G401.6 (cell line): ENCODE results near the gene RHBDL3.

Experiments used
- FAIRE-seq: peaks from 2 replicates; lab custom pipeline; 2012; peaks lifted over from hg19 to GRCh38; lab: Jason Lieb, UNC

Gene RHBDL3

GRCh38 chr17:32267690-32268205 lies 2.1 kb downstream of the RHBDL3 start:
- FAIRE-seq, result no peak

- FAIRE-seq, result no peak
Measured at GRCh38 chr17:32268734-32269288, 3.2 kb downstream of the RHBDL3 start.

- FAIRE-seq, result no peak
Measured at GRCh38 chr17:32269377-32269776, 3.7 kb downstream of the RHBDL3 start.

- FAIRE-seq, result no peak
Measured at GRCh38 chr17:32271844-32272243, 6.2 kb downstream of the RHBDL3 start.

- no peak for FAIRE-seq
Measured at GRCh38 chr17:32274101-32274500, 8.5 kb downstream of the RHBDL3 start.

- no peak for FAIRE-seq
Measured at GRCh38 chr17:32274643-32275042, 9.0 kb downstream of the RHBDL3 start.

- FAIRE-seq, result no peak
Measured at GRCh38 chr17:32275060-32276042, 9.7 kb downstream of the RHBDL3 start.

- no peak for FAIRE-seq
Measured at GRCh38 chr17:32276171-32276601, 10.6 kb downstream of the RHBDL3 start.

GRCh38 chr17:32277284-32277683 lies 11.7 kb downstream of the RHBDL3 start:
- no peak for FAIRE-seq

- no peak for FAIRE-seq
Measured at GRCh38 chr17:32278815-32279214, 13.2 kb downstream of the RHBDL3 start.

- no peak for FAIRE-seq
Measured at GRCh38 chr17:32279891-32280716, 14.5 kb downstream of the RHBDL3 start.

- no peak for FAIRE-seq
Measured at GRCh38 chr17:32281011-32281451, 15.4 kb downstream of the RHBDL3 start.

- FAIRE-seq, result no peak
Measured at GRCh38 chr17:32283745-32284201, 18.1 kb downstream of the RHBDL3 start.

- FAIRE-seq, result no peak
Measured at GRCh38 chr17:32285306-32285705, 19.7 kb downstream of the RHBDL3 start.

- FAIRE-seq, result no peak
Measured at GRCh38 chr17:32285746-32286517, 20.3 kb downstream of the RHBDL3 start.

GRCh38 chr17:32286518-32286900 lies 20.9 kb downstream of the RHBDL3 start:
- no peak for FAIRE-seq

- no peak for FAIRE-seq
Measured at GRCh38 chr17:32287804-32288511, 22.3 kb downstream of the RHBDL3 start.

GRCh38 chr17:32288615-32289014 lies 23.0 kb downstream of the RHBDL3 start:
- FAIRE-seq, result no peak

GRCh38 chr17:32289471-32290070 lies 23.9 kb downstream of the RHBDL3 start:
- no peak for FAIRE-seq

- FAIRE-seq, result no peak
Measured at GRCh38 chr17:32292094-32292493, 26.5 kb downstream of the RHBDL3 start.
